ENCODE measurements around the gene RIPK1. TPM values are rescaled to one million over a fixed set of nuclear protein-coding genes. Genes with fewer than 3 reads are reported as not detected.
"Not testable (repeated sequence)": the region's sequence is repeated elsewhere in the genome, so short reads cannot be mapped to it uniquely, and the experiment has no call there.

Gene RIPK1
- total RNA-seq, result 24.5 TPM
- 22.4 TPM for polyA plus RNA-seq

- peak; percentile 69 for DNase-seq (ENCODE audit: extremely low spot score)
- H3K36me3 ChIP-seq (ENCODE audit: insufficient read depth), result no peaks in the 10 kb centered on the region
- H3K4me1 ChIP-seq (ENCODE audit: insufficient read depth), result peaks cover 1% of the 10 kb centered on the region
- WGBS, result under 1% methylated on average over 112 of the region's 112 CpGs
- peak within 1 kb of the TSS; percentile 79 for H3K4me3 ChIP-seq (ENCODE audit: low read depth, low read length)
- peak within 1 kb of the TSS; percentile 99 for H3K27ac ChIP-seq (ENCODE audit: low read depth)
These were observed at the start of gene RIPK1 for GRCh38 chr6:3068329-3069214. RIPK1 (plus strand) TSS chr6:3068494; CDS start chr6:3076824, 8,330 bp downstream.

GRCh38 chr6:3019065-3019464, 49.2 kb upstream of the RIPK1 start:
- H3K4me3 ChIP-seq (ENCODE audit: low read depth, low read length), result no peak overlapping the region
- H3K27ac ChIP-seq (ENCODE audit: low read depth), result no peak overlapping the region
- H3K4me1 ChIP-seq (ENCODE audit: insufficient read depth), result peaks cover under 1% of the 10 kb centered on the region
- WGBS, result 86% methylated on average over 1 of the region's 1 CpG
- peaks cover 3% of the 10 kb centered on the region for H3K36me3 ChIP-seq (ENCODE audit: insufficient read depth)
- no peak for DNase-seq (ENCODE audit: extremely low spot score)

GRCh38 chr6:3019749-3020320, 48.5 kb upstream of the RIPK1 start:
- Histone ChIP-seq H3K36me3 (ENCODE audit: insufficient read depth) (peaks cover 3% of the 10 kb centered on the region), H3K4me3 (ENCODE audit: low read depth, low read length) (no peak overlapping the region), H3K27ac (ENCODE audit: low read depth) (no peak overlapping the region), H3K4me1 (ENCODE audit: insufficient read depth) (peaks cover 2% of the 10 kb centered on the region)
- DNase-seq (ENCODE audit: extremely low spot score), result no peak
- WGBS, result 94% methylated on average over 6 of the region's 6 CpGs

- not testable (repeated sequence) for H3K4me3 ChIP-seq (ENCODE audit: low read depth, low read length); H3K4me1 ChIP-seq (ENCODE audit: insufficient read depth); DNase-seq (ENCODE audit: extremely low spot score); H3K27ac ChIP-seq (ENCODE audit: low read depth); H3K36me3 ChIP-seq (ENCODE audit: insufficient read depth)
- WGBS, result 100% methylated on average over 2 of the region's 2 CpGs
These were observed 47.2 kb upstream of the RIPK1 start for GRCh38 chr6:3020976-3021598.

GRCh38 chr6:3022765-3023662, 45.3 kb upstream of the RIPK1 start:
- peak overlapping the region; percentile 37 for H3K4me3 ChIP-seq (ENCODE audit: low read depth, low read length)
- peaks cover 2% of the 10 kb centered on the region for H3K4me1 ChIP-seq (ENCODE audit: insufficient read depth)
- WGBS, result 76% methylated on average over 26 of the region's 26 CpGs
- DNase-seq (ENCODE audit: extremely low spot score), result no peak
- H3K36me3 ChIP-seq (ENCODE audit: insufficient read depth), result no peaks in the 10 kb centered on the region
- no peak overlapping the region for H3K27ac ChIP-seq (ENCODE audit: low read depth)

GRCh38 chr6:3023663-3024483, 44.4 kb upstream of the RIPK1 start:
- Histone ChIP-seq H3K4me3 (ENCODE audit: low read depth, low read length) (peak overlapping the region; percentile 37), H3K27ac (ENCODE audit: low read depth) (peak overlapping the region; percentile 86), H3K36me3 (ENCODE audit: insufficient read depth) (no peaks in the 10 kb centered on the region), H3K4me1 (ENCODE audit: insufficient read depth) (peaks cover 2% of the 10 kb centered on the region)
- no peak for DNase-seq (ENCODE audit: extremely low spot score)
- 45% methylated on average over 32 of the region's 32 CpGs for WGBS

GRCh38 chr6:3026791-3027626, 41.3 kb upstream of the RIPK1 start:
- no peak overlapping the region for H3K4me3 ChIP-seq (ENCODE audit: low read depth, low read length)
- H3K27ac ChIP-seq (ENCODE audit: low read depth), result no peak overlapping the region
- no peaks in the 10 kb centered on the region for H3K36me3 ChIP-seq (ENCODE audit: insufficient read depth)
- WGBS, result 81% methylated on average over 20 of the region's 20 CpGs
- peaks cover 2% of the 10 kb centered on the region for H3K4me1 ChIP-seq (ENCODE audit: insufficient read depth)
- no peak for DNase-seq (ENCODE audit: extremely low spot score)

- not testable (repeated sequence) for H3K4me1 ChIP-seq (ENCODE audit: insufficient read depth); H3K4me3 ChIP-seq (ENCODE audit: low read depth, low read length); H3K27ac ChIP-seq (ENCODE audit: low read depth); DNase-seq (ENCODE audit: extremely low spot score); H3K36me3 ChIP-seq (ENCODE audit: insufficient read depth)
- WGBS, result 64% methylated on average over 5 of the region's 5 CpGs
These were observed 40.1 kb upstream of the RIPK1 start for GRCh38 chr6:3028156-3028555.

- H3K27ac ChIP-seq (ENCODE audit: low read depth), result no peak overlapping the region
- WGBS, result 78% methylated on average over 15 of the region's 15 CpGs
These were observed 36.2 kb upstream of the RIPK1 start for GRCh38 chr6:3031857-3032640.

GRCh38 chr6:3032986-3033385, 35.3 kb upstream of the RIPK1 start:
- 90% methylated on average over 3 of the region's 3 CpGs for WGBS
- Histone ChIP-seq H3K36me3 (ENCODE audit: insufficient read depth) (no peaks in the 10 kb centered on the region), H3K27ac (ENCODE audit: low read depth) (no peak overlapping the region), H3K4me3 (ENCODE audit: low read depth, low read length) (no peak overlapping the region), H3K4me1 (ENCODE audit: insufficient read depth) (no peaks in the 10 kb centered on the region)
- DNase-seq (ENCODE audit: extremely low spot score), result no peak

More at GRCh38 chr6:3031857-3032640, 36.2 kb upstream of the RIPK1 start:
- H3K4me3 ChIP-seq (ENCODE audit: low read depth, low read length), result no peak overlapping the region
- DNase-seq (ENCODE audit: extremely low spot score), result no peak
- H3K4me1 ChIP-seq (ENCODE audit: insufficient read depth), result no peaks in the 10 kb centered on the region
- H3K36me3 ChIP-seq (ENCODE audit: insufficient read depth), result no peaks in the 10 kb centered on the region

- Histone ChIP-seq H3K36me3 (ENCODE audit: insufficient read depth) (no peaks in the 10 kb centered on the region), H3K4me1 (ENCODE audit: insufficient read depth) (no peaks in the 10 kb centered on the region), H3K4me3 (ENCODE audit: low read depth, low read length) (no peak overlapping the region), H3K27ac (ENCODE audit: low read depth) (no peak overlapping the region)
- 93% methylated on average over 5 of the region's 5 CpGs for WGBS
- DNase-seq (ENCODE audit: extremely low spot score), result no peak
These were observed 34.6 kb upstream of the RIPK1 start for GRCh38 chr6:3033652-3034051.

All from urinary bladder (tissue), 4 donors.